ENCODE measurements around the gene SLC39A12.

The SLC39A12 gene

DNA sequence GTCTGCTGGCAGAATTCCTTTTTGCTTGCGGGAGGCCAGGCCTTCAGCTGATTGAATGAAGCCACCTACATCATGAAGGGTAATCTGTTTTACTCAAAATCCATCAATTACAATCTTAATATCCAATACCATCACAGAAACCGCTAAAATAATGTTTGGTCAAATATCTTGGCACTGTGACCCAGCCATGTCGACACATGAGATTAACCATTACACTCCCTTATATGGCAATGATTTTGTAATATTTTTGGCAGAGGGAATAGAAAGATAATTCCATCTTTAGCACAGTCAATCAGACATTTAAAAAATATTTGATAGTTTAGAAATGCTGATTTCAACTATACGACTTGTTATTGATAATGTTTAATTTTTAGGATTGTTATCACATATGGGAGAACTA lies 36.5 kb upstream of the SLC39A12 start:
- Histone ChIP-seq H3K9me3 (ENCODE audit: insufficient read depth, low read depth, low read length) (no peaks in the 10 kb centered on the region), H3K9me2 (replicated peaks; ENCODE audit: low read depth, low read length) (no peaks in the 10 kb centered on the region), H3F3A (ENCODE audit: low read depth) (no peaks in the 10 kb centered on the region), H4K20me1 (ENCODE audit: insufficient read depth, low read length, poor library complexity, severe bottlenecking) (no peaks in the 10 kb centered on the region), H2AFZ (ENCODE audit: low read length) (no peak overlapping the region), H3K4me1 (ENCODE audit: insufficient read depth, low read length, poor library complexity, severe bottlenecking) (no peaks in the 10 kb centered on the region), H3K27me3 (ENCODE audit: insufficient read depth, low read length, poor library complexity, severe bottlenecking) (no peaks in the 10 kb centered on the region), H3K36me3 (ENCODE audit: insufficient read depth, low read length) (no peaks in the 10 kb centered on the region), H3K9ac (ENCODE audit: low read depth, low read length, poor library complexity, severe bottlenecking) (no peak overlapping the region), H3K4me2 (ENCODE audit: low read depth, low read length, poor library complexity, severe bottlenecking) (no peak overlapping the region), H3K79me2 (ENCODE audit: insufficient read depth, low read length) (no peaks in the 10 kb centered on the region), H3K4me3 (ENCODE audit: low read length, poor library complexity, severe bottlenecking) (no peak overlapping the region)
- TF ChIP-seq EZH2phosphoT487 (IDR thresholded peaks at IDR 0.05; ENCODE audit: borderline replicate concordance), result no peak

DNA sequence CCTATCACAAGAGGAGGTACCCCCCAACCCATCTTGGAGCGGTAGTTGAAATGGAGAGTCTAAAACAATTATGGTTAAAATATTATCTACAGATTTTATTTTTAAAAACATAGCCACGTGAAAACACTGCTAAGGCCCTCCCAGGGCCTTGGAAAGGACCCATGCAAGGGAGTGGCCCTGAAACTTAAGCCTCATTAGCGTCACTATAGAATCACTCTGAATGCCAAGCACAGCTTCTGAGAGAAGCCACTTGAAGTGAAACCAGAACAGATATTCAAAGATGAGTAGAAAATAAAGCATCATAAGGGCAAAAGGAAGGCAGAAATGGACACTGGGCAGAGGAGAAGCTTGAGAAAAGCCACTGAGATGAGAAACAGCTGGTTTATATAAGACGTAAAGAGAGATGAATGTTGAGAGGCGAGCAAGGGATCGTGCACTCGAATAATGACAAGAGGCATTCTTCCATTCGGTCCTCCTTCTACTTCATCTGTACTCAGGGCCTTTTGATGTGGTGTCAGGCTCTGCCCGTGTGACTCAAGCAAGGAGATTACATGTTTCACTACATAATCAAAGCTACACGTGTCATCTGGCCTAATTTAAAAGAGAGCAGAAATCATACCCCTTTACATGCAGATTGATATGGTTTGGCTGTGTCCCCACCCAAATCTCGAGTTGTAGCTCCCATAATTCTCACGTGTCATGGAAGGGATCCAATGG lies 33.4 kb upstream of the SLC39A12 start:
- no peaks in the 10 kb centered on the region for H3K4me1 ChIP-seq (ENCODE audit: insufficient read depth, low read length, poor library complexity, severe bottlenecking)
- no peak overlapping the region for H3K4me3 ChIP-seq (ENCODE audit: low read length, poor library complexity, severe bottlenecking)
- H3K4me2 ChIP-seq (ENCODE audit: low read depth, low read length, poor library complexity, severe bottlenecking), result no peak overlapping the region
- H4K20me1 ChIP-seq (ENCODE audit: insufficient read depth, low read length, poor library complexity, severe bottlenecking), result no peaks in the 10 kb centered on the region
- no peaks in the 10 kb centered on the region for H3K79me2 ChIP-seq (ENCODE audit: insufficient read depth, low read length)
- TF ChIP-seq, protein P1, sequence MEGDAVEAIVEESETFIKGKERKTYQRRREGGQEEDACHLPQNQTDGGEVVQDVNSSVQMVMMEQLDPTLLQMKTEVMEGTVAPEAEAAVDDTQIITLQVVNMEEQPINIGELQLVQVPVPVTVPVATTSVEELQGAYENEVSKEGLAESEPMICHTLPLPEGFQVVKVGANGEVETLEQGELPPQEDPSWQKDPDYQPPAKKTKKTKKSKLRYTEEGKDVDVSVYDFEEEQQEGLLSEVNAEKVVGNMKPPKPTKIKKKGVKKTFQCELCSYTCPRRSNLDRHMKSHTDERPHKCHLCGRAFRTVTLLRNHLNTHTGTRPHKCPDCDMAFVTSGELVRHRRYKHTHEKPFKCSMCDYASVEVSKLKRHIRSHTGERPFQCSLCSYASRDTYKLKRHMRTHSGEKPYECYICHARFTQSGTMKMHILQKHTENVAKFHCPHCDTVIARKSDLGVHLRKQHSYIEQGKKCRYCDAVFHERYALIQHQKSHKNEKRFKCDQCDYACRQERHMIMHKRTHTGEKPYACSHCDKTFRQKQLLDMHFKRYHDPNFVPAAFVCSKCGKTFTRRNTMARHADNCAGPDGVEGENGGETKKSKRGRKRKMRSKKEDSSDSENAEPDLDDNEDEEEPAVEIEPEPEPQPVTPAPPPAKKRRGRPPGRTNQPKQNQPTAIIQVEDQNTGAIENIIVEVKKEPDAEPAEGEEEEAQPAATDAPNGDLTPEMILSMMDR (conservative IDR thresholded peaks at IDR 0.05; ENCODE audit: low read length), result no peak
- TF ChIP-seq EZH2phosphoT487 (IDR thresholded peaks at IDR 0.05; ENCODE audit: borderline replicate concordance), result no peak
- H3K9me3 ChIP-seq (ENCODE audit: insufficient read depth, low read depth, low read length), result no peaks in the 10 kb centered on the region
- H3K9ac ChIP-seq (ENCODE audit: low read depth, low read length, poor library complexity, severe bottlenecking), result no peak overlapping the region
- H3K36me3 ChIP-seq (ENCODE audit: insufficient read depth, low read length), result no peaks in the 10 kb centered on the region
- no peaks in the 10 kb centered on the region for H3K9me2 ChIP-seq (replicated peaks; ENCODE audit: low read depth, low read length)
- H3F3A ChIP-seq (ENCODE audit: low read depth), result no peaks in the 10 kb centered on the region
- H2AFZ ChIP-seq (ENCODE audit: low read length), result no peak overlapping the region
- H3K27me3 ChIP-seq (ENCODE audit: insufficient read depth, low read length, poor library complexity, severe bottlenecking), result no peaks in the 10 kb centered on the region

DNA sequence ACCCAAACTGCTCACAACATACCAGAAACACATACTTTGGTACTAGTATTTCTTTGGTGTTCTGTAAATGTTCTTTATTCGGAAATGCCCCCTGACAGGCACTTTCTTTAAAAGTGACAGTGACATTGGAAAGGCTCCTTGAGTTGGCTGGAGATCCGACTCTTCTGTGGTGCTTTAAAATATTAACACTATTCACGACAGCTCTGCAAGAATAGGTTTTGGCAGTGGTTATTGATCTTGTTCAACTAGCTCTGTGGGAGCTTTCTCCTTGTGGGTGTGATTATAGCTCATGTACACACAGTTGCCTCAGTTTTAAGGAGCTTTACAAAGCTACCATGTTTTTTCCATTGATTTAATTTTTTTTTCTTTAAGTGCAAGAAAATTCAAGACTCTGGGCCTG lies 30.3 kb upstream of the SLC39A12 start:
- Histone ChIP-seq H3K9me3 (ENCODE audit: insufficient read depth, low read depth, low read length) (no peaks in the 10 kb centered on the region), H3K36me3 (ENCODE audit: insufficient read depth, low read length) (no peaks in the 10 kb centered on the region), H3K4me3 (ENCODE audit: low read length, poor library complexity, severe bottlenecking) (no peak overlapping the region), H3K9me2 (replicated peaks; ENCODE audit: low read depth, low read length) (no peaks in the 10 kb centered on the region; the same call in 1 of the 2 replicates), H3F3A (ENCODE audit: low read depth) (no peaks in the 10 kb centered on the region), H2AFZ (ENCODE audit: low read length) (no peak overlapping the region), H3K79me2 (ENCODE audit: insufficient read depth, low read length) (no peaks in the 10 kb centered on the region), H3K27me3 (ENCODE audit: insufficient read depth, low read length, poor library complexity, severe bottlenecking) (no peaks in the 10 kb centered on the region), H3K4me1 (ENCODE audit: insufficient read depth, low read length, poor library complexity, severe bottlenecking) (no peaks in the 10 kb centered on the region), H3K4me2 (ENCODE audit: low read depth, low read length, poor library complexity, severe bottlenecking) (no peak overlapping the region), H4K20me1 (ENCODE audit: insufficient read depth, low read length, poor library complexity, severe bottlenecking) (no peaks in the 10 kb centered on the region), H3K9ac (ENCODE audit: low read depth, low read length, poor library complexity, severe bottlenecking) (no peak overlapping the region)
- TF ChIP-seq, protein P1 (conservative IDR thresholded peaks at IDR 0.05; ENCODE audit: low read length), result no peak
- no peak for TF ChIP-seq EZH2phosphoT487 (IDR thresholded peaks at IDR 0.05; ENCODE audit: borderline replicate concordance)

DNA sequence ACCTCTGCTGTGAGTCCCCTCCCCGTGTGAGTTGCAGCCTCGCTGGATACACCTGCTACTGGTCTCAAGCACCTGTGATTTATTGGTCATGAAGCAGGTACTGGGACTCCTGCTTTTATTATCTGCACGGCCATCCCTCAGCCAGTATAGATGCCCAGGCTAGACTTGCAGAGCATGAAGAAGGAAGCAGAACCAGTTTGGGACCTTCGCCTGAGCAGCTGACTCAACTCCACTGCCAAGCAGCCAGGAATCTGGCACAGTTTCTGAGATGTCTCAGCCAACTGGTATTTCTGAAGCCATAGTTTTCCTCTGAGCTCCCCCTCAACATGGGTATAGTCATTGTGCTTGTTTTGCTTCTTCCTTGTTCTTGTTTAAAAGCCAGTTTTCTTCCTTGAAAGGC lies 28.0 kb upstream of the SLC39A12 start:
- Histone ChIP-seq H3K4me1 (ENCODE audit: insufficient read depth, low read length, poor library complexity, severe bottlenecking) (no peaks in the 10 kb centered on the region), H3K9me2 (replicated peaks; ENCODE audit: low read depth, low read length) (no peaks in the 10 kb centered on the region; the same call in 1 of the 2 replicates), H3K36me3 (ENCODE audit: insufficient read depth, low read length) (no peaks in the 10 kb centered on the region), H3K4me3 (ENCODE audit: low read length, poor library complexity, severe bottlenecking) (no peak overlapping the region), H3K27me3 (ENCODE audit: insufficient read depth, low read length, poor library complexity, severe bottlenecking) (no peaks in the 10 kb centered on the region), H3F3A (ENCODE audit: low read depth) (no peaks in the 10 kb centered on the region), H4K20me1 (ENCODE audit: insufficient read depth, low read length, poor library complexity, severe bottlenecking) (no peaks in the 10 kb centered on the region), H3K79me2 (ENCODE audit: insufficient read depth, low read length) (no peaks in the 10 kb centered on the region), H3K9ac (ENCODE audit: low read depth, low read length, poor library complexity, severe bottlenecking) (no peak overlapping the region), H3K9me3 (ENCODE audit: insufficient read depth, low read depth, low read length) (no peaks in the 10 kb centered on the region), H2AFZ (ENCODE audit: low read length) (no peak overlapping the region), H3K4me2 (ENCODE audit: low read depth, low read length, poor library complexity, severe bottlenecking) (no peak overlapping the region)
- TF ChIP-seq EZH2phosphoT487 (IDR thresholded peaks at IDR 0.05; ENCODE audit: borderline replicate concordance), result no peak
- TF ChIP-seq, protein P1 (conservative IDR thresholded peaks at IDR 0.05; ENCODE audit: low read length), result no peak
